ENCODE measurements around the gene LECT2. TPM values are rescaled to one million over a fixed set of nuclear protein-coding genes. Genes with fewer than 3 reads are reported as not detected.

LECT2 gene
- total and polyA plus RNA-seq, 10 donors = not detected

DNA sequence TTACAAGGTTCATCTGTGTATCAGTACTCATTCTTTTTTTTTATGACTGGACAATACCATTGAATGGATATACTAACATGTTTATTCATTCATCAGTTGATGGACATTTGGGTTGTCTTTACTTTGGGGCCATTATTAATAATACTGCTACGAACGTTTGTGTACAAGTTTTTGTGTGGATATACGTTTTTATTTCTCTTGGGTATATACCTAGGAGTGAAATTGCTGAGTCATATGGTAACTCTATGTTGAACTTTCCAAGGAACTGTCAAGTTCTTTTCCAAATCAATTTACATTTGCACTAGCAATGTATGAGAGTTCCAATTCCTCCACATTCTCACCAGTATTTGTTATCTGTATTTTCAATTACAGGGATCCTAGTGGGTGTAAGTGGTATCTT, 12.0 kb upstream of the LECT2 start:
- WGBS, 5 donors = 76 to 89% (median 86%) methylated on average over 3 of the region's 3 CpGs
- Histone ChIP-seq H3K27ac (no peak overlapping the region), H3K27me3 (replicated peaks in 1 of 7) (peaks cover 0 to under 1% (median 0%) of the 10 kb centered on the region in 7 donors), H3K4me1 (no peaks in the 10 kb centered on the region), H3K36me3 (no peaks in the 10 kb centered on the region), H3K4me3 (no peak overlapping the region), H3K9me3 (peaks cover 0 to 7% (median 0%) of the 10 kb centered on the region in 8 donors)
- TF ChIP-seq, protein P1, sequence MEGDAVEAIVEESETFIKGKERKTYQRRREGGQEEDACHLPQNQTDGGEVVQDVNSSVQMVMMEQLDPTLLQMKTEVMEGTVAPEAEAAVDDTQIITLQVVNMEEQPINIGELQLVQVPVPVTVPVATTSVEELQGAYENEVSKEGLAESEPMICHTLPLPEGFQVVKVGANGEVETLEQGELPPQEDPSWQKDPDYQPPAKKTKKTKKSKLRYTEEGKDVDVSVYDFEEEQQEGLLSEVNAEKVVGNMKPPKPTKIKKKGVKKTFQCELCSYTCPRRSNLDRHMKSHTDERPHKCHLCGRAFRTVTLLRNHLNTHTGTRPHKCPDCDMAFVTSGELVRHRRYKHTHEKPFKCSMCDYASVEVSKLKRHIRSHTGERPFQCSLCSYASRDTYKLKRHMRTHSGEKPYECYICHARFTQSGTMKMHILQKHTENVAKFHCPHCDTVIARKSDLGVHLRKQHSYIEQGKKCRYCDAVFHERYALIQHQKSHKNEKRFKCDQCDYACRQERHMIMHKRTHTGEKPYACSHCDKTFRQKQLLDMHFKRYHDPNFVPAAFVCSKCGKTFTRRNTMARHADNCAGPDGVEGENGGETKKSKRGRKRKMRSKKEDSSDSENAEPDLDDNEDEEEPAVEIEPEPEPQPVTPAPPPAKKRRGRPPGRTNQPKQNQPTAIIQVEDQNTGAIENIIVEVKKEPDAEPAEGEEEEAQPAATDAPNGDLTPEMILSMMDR (IDR thresholded peaks at IDR 0.05 in 8 of 11, conservative IDR thresholded peaks at IDR 0.05 in 3 of 11) = no peak
- TF ChIP-seq POLR2A (IDR thresholded peaks at IDR 0.05) = no peak
- no peak for TF ChIP-seq POLR2AphosphoS5 (IDR thresholded peaks at IDR 0.05)
- no peak for DNase-seq
- intact Hi-C loops (cut with DNase I; ENCODE audit: low total_unique reads) = no loop called here

DNA sequence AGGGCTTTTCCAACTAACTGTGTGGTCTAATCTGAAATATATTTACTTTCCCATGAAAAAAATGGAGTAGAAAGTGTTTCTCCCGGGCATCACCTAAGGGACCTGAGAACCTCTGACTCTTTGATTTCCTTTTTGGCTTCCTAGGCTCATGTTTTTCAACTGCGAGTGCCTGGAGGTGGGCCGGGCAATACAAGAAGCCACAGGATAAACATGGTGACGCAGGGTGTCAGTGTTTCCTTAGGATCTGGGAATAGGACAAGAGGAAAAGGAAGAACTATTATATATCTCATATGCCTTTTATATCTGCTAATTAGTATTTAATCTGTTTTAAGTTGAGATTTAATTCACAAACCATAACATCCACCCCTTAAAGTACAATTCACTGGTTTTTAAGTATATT, 11.4 kb upstream of the LECT2 start:
- H3K4me3 ChIP-seq = no peak overlapping the region
- intact Hi-C loops (cut with DNase I; ENCODE audit: low total_unique reads) = no loop called here
- TF ChIP-seq, protein P1 (IDR thresholded peaks at IDR 0.05 in 8 of 11, conservative IDR thresholded peaks at IDR 0.05 in 3 of 11) = no peak
- no peak for TF ChIP-seq POLR2AphosphoS5 (IDR thresholded peaks at IDR 0.05)
- no peak for TF ChIP-seq POLR2A (IDR thresholded peaks at IDR 0.05)

DNA sequence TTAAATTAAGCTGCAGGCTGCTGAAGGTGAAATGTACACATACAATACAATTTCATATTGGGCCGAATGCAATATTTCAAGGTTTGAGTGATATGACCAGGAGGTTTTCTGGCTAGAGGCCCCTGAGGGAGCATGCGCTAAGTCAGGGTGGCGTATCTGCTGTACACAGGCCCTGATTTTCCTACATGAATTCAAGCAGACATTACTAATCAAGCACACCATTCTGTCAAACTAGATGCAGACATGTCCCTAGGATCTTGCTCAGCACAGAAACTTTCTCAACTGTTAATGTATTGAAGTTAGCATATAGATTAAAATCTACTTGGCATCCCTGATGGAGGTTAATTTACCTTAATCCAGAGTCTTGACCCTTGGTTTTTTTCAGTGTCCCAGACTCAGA, 10.7 kb upstream of the LECT2 start:
- Histone ChIP-seq H3K36me3 (no peaks in the 10 kb centered on the region), H3K4me1 (no peaks in the 10 kb centered on the region), H3K9me3 (peaks cover 0 to 1% (median 0%) of the 10 kb centered on the region in 8 donors), H3K27ac (no peak overlapping the region), H3K27me3 (replicated peaks in 1 of 7) (no peaks in the 10 kb centered on the region), H3K4me3 (no peak overlapping the region)
- 91 to 93% (median 93%) methylated on average over 3 of the region's 3 CpGs for WGBS, 5 donors
- TF ChIP-seq POLR2A (IDR thresholded peaks at IDR 0.05) (no peak), POLR2AphosphoS5 (IDR thresholded peaks at IDR 0.05) (no peak)
- TF ChIP-seq, protein P1 (IDR thresholded peaks at IDR 0.05 in 8 of 11, conservative IDR thresholded peaks at IDR 0.05 in 3 of 11) = no peak
- intact Hi-C loops (cut with DNase I; ENCODE audit: low total_unique reads) = no loop called here
- no peak for DNase-seq

More for the DNA sequence above, 11.4 kb upstream of the LECT2 start:
- 49 to 80% (median 61%) methylated on average over 4 of the region's 4 CpGs for WGBS, 5 donors
- Histone ChIP-seq H3K27ac (no peak overlapping the region), H3K36me3 (no peaks in the 10 kb centered on the region), H3K9me3 (peaks cover 0 to 7% (median 0%) of the 10 kb centered on the region in 8 donors), H3K27me3 (replicated peaks in 1 of 7) (no peaks in the 10 kb centered on the region), H3K4me1 (no peaks in the 10 kb centered on the region)
- DNase-seq = no peak

DNA sequence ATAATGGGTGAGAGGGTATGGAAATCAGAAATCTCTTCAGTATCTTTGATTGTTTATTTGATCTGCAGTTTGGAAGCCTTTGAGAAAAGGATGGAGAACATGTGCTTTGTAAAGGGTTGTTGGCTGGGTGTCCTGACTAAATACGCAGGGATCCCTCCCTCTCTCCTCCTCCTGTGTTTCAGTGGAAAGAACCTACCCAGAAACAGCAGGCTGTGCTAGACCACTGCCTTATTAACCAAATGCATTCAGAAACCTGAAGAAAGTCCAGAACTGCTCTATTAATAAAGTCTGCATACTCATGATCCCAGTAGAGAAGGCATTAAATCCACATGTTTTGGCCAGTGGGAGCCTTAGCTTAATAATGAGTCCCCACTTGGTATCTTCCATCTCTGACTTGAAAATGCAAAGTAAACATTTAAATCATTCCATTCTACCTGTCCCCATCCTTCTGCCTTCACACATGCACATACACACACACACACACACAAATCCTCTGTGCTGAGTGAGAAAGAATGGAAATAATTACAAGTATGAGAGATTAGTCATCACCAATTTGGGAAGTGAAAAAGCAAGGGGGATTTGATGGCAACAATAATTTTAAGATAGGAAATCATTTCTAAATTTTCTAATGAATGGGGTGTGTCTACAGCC, 10.0 kb upstream of the LECT2 start:
- 74 to 100% (median 89%) methylated on average over 1 of the region's 1 CpG for WGBS, 5 donors
- no peaks in the 10 kb centered on the region for H3K9me3 ChIP-seq
- no peak overlapping the region for H3K27ac ChIP-seq
- no peaks in the 10 kb centered on the region for H3K27me3 ChIP-seq (replicated peaks in 1 of 7)
- H3K36me3 ChIP-seq = no peaks in the 10 kb centered on the region
- intact Hi-C loops (cut with DNase I; ENCODE audit: low total_unique reads) = no loop called here
- H3K4me1 ChIP-seq = no peaks in the 10 kb centered on the region
- no peak for DNase-seq
- H3K4me3 ChIP-seq = no peak overlapping the region
- no peak for TF ChIP-seq POLR2AphosphoS5 (IDR thresholded peaks at IDR 0.05)
- TF ChIP-seq, protein P1 (IDR thresholded peaks at IDR 0.05 in 8 of 11, conservative IDR thresholded peaks at IDR 0.05 in 3 of 11) = no peak
- TF ChIP-seq POLR2A (IDR thresholded peaks at IDR 0.05) = no peak

All from spleen (tissue), 11 donors.